HepG2 (cell line): ENCODE measurements around the gene MYL11. TPM values are rescaled to one million over a fixed set of nuclear protein-coding genes. Genes with fewer than 3 reads are reported as not detected.

Experiments
- AGO1 ChIP-seq: fragments of 200-400 bp; formaldehyde crosslinking; IDR thresholded peaks from 2 replicates; pipeline ENCODE4 v1.6.1; 2017; ENCODE audit warnings: mild to moderate bottlenecking, low read depth, low read length, moderate library complexity; ENCODE audit not compliant: poor library complexity, severe bottlenecking
- FOXK2 ChIP-seq: fragments of 450-650 bp; IDR thresholded peaks from 2 replicates; pipeline ENCODE4 v1.6.1; 2016
- HOXA5 ChIP-seq: sonication (generic); formaldehyde crosslinking; IDR thresholded peaks from 2 replicates; pipeline ENCODE4 v1.4.0; 2020; ENCODE audit warnings: missing genetic modification reagents
- JARID2 ChIP-seq: sonication (generic); formaldehyde crosslinking; IDR thresholded peaks from 2 replicates; pipeline ENCODE4 v1.8.1; 2023; ENCODE audit warnings: missing genetic modification reagents, inconsistent platforms; ENCODE audit not compliant: insufficient replicate concordance
- KDM1A ChIP-seq: IDR thresholded peaks from 2 replicates; pipeline ENCODE4 v1.6.1; 2016; ENCODE audit warnings: missing compliant biosample characterization
- KLF16 ChIP-seq, 2 experiments: sonication (generic) in 1 of 2; formaldehyde crosslinking in 1 of 2; IDR thresholded peaks; 2 replicates each; pipeline versions ENCODE4 v1.6.1 to v1.8.0; 2016 to 2023; ENCODE audit warnings: missing genetic modification reagents in 2 of 2, missing compliant biosample characterization in 1 of 2
- KLF9 ChIP-seq: IDR thresholded peaks from 2 replicates; pipeline ENCODE4 v1.6.1; 2016; ENCODE audit warnings: low read depth
- MIER3 ChIP-seq: IDR thresholded peaks from 2 replicates; pipeline ENCODE4 v1.6.1; 2016; ENCODE audit warnings: missing compliant biosample characterization, borderline replicate concordance
- NR2F1 ChIP-seq, 2 experiments: fragments of 450-650 bp in 1 of 2; formaldehyde crosslinking in 1 of 2; IDR thresholded peaks; 2 replicates each; pipeline versions ENCODE4 v1.5.0 to v1.6.1; 2016 to 2020; ENCODE audit warnings: mild to moderate bottlenecking in 1 of 2, missing compliant biosample characterization in 1 of 2, missing genetic modification reagents in 1 of 2, moderate library complexity in 1 of 2
- PRMT3 ChIP-seq: sonication (generic); formaldehyde crosslinking; IDR thresholded peaks from 2 replicates; pipeline ENCODE4 v1.8.1; 2022; ENCODE audit warnings: low read depth, mild to moderate bottlenecking, moderate library complexity, missing genetic modification reagents, borderline replicate concordance
- SNAPC2 ChIP-seq: sonication (generic); formaldehyde crosslinking; IDR thresholded peaks from 2 replicates; pipeline ENCODE4 v1.8.1; 2022; ENCODE audit warnings: mild to moderate bottlenecking, missing genetic modification reagents
- SNRNP70 ChIP-seq: fragments of 200-400 bp; formaldehyde crosslinking; IDR thresholded peaks from 2 replicates; pipeline ENCODE4 v1.6.1; 2017; ENCODE audit warnings: mild to moderate bottlenecking, low read depth, low read length, moderate library complexity
- ZNF256 ChIP-seq: sonication (generic); formaldehyde crosslinking; conservative IDR thresholded peaks from 2 replicates; pipeline ENCODE4 v1.4.0; 2020; ENCODE audit warnings: missing genetic modification reagents
- polyA plus RNA-seq, 8 experiments: library from polyadenylated mRNA; depleted of rRNA in 3 of 8; stranded (reverse) in 7 of 8; unstranded in 1 of 8; fragments of >200 nt; fragmentation: Illumina TruSeq in 4 of 8; extraction: Trizol in 4 of 8; gene quantifications; 2 replicates each; pipeline versions ENCODE4 v1.2.1 to v1.2.3, GENCODE V29; 2011 to 2016; ENCODE audit warnings: low read depth in 4 of 8, missing spikeins in 1 of 8, mixed read lengths in 1 of 8; ENCODE audit not compliant: insufficient read depth in 1 of 8
- total RNA-seq, 5 experiments: library from RNA; depleted of rRNA; stranded (reverse); fragments of >200 nt; fragmentation: Illumina TruSeq; extraction: Trizol; gene quantifications; 2 replicates each; pipeline ENCODE4 v1.2.3, GENCODE V29; 2016; ENCODE audit warnings: low read depth in 1 of 5
- TF ChIP-seq, protein P1 (sequence below): IDR thresholded peaks from 2 replicates; pipeline ENCODE4 v1.6.1; 2012; ENCODE audit warnings: inconsistent platforms
- TF ChIP-seq, protein P2 (sequence below): sonication (generic); formaldehyde crosslinking; IDR thresholded peaks from 2 replicates; pipeline ENCODE4 v1.4.0; 2020; ENCODE audit warnings: missing genetic modification reagents; ENCODE audit errors: not compliant biosample characterization
- TF ChIP-seq, protein P3 (sequence below): IDR thresholded peaks from 2 replicates; pipeline ENCODE4 v1.6.1; 2016; ENCODE audit warnings: mild to moderate bottlenecking, missing biosample characterization, missing genetic modification reagents
- TF ChIP-seq, protein P4 (sequence below): sonication (generic); formaldehyde crosslinking; IDR thresholded peaks from 2 replicates; pipeline ENCODE4 v1.4.0; 2020; ENCODE audit warnings: missing genetic modification reagents
- TF ChIP-seq, protein P5 (sequence below): sonication (generic); formaldehyde crosslinking; IDR thresholded peaks from 2 replicates; pipeline ENCODE4 v1.4.0; 2020; ENCODE audit warnings: missing genetic modification reagents
- TF ChIP-seq, protein P6 (sequence below): sonication (generic); formaldehyde crosslinking; IDR thresholded peaks from 2 replicates; pipeline ENCODE4 v1.4.0; 2020; ENCODE audit warnings: mild to moderate bottlenecking, missing genetic modification reagents, borderline replicate concordance

MYL11 gene
- total and polyA plus RNA-seq, 2 of the 13 experiments (the other 11 are each of a cell fraction or from before 2014, with no cell fraction given), result not detected

DNA sequence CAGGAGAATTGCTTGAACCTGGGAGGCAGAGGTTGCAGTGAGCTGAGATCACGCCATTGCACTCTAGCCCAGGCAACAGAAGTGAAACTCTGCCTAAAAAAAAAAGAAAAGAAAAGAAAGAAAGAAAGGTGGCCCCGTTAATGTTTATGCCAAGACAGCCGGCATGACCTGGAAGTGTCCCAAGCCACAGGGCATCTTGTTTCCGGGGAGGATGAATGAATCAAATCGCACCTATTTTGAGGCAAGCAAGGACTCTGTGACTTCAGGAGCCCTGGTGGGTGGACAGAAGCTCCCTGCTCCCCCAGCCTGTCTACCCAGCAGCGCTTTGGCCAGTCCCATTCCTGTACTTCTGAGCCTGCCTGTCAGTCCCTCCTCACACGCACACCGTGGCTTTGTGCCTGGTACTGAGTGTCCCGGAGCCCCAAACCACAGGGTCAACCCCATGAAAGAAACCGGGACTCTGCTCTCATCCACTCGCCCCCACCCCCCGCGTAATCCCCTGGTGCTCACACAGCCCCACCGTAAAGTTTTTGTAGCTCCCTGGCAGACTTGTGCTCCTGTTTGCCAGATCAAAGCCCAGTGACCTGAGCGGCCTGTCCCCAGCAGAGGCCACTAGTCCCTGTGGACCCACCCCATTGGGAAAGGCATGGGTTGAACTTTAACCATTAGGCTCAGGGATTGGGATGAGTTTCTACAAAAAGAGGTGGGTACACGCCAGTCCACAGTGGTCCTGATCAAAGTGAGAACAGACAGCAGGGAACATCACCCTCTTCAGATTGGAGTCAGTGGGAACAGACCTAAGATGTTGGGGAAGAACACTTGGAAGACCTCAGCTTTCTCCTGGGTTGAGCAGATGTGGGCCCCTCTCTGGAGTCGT lies 38.8 kb upstream of the MYL11 start (continued):
- TF ChIP-seq KDM1A (CRISPR knock-in tag), result 0 out of 2 replicates have a peak, but pooled peaks have one; percentile 25
- TF ChIP-seq NR2F1 (CRISPR knock-in tag; IDR thresholded peaks at IDR 0.05), result peak; percentile 68 to 75
- TF ChIP-seq, protein P1, sequence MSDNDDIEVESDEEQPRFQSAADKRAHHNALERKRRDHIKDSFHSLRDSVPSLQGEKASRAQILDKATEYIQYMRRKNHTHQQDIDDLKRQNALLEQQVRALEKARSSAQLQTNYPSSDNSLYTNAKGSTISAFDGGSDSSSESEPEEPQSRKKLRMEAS, result peak; percentile 46
- TF ChIP-seq, protein P2, sequence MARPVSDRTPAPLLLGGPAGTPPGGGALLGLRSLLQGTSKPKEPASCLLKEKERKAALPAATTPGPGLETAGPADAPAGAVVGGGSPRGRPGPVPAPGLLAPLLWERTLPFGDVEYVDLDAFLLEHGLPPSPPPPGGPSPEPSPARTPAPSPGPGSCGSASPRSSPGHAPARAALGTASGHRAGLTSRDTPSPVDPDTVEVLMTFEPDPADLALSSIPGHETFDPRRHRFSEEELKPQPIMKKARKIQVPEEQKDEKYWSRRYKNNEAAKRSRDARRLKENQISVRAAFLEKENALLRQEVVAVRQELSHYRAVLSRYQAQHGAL, result peak; percentile 47
- TF ChIP-seq FOXK2, result no peak
- TF ChIP-seq MIER3 (CRISPR knock-in tag), result peak; percentile 56; the same call in 1 of the 2 replicates
- 0 out of 2 replicates have a peak, but pooled peaks have one; percentile 63 for TF ChIP-seq KLF9 (CRISPR knock-in tag)
- no peak; the same call in 1 of the 2 replicates for TF ChIP-seq HOXA5 (CRISPR knock-in tag)
- TF ChIP-seq, protein P3, sequence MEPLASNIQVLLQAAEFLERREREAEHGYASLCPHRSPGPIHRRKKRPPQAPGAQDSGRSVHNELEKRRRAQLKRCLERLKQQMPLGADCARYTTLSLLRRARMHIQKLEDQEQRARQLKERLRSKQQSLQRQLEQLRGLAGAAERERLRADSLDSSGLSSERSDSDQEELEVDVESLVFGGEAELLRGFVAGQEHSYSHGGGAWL (CRISPR knock-in tag), result no peak; the same call in 1 of the 2 replicates
- TF ChIP-seq SNRNP70, result no peak
- peak in 1 of 2 experiments; percentile 62; a peak in 1 of 4 replicates for TF ChIP-seq KLF16 (CRISPR knock-in tag; IDR thresholded peaks at IDR 0.05)
- TF ChIP-seq, protein P4, sequence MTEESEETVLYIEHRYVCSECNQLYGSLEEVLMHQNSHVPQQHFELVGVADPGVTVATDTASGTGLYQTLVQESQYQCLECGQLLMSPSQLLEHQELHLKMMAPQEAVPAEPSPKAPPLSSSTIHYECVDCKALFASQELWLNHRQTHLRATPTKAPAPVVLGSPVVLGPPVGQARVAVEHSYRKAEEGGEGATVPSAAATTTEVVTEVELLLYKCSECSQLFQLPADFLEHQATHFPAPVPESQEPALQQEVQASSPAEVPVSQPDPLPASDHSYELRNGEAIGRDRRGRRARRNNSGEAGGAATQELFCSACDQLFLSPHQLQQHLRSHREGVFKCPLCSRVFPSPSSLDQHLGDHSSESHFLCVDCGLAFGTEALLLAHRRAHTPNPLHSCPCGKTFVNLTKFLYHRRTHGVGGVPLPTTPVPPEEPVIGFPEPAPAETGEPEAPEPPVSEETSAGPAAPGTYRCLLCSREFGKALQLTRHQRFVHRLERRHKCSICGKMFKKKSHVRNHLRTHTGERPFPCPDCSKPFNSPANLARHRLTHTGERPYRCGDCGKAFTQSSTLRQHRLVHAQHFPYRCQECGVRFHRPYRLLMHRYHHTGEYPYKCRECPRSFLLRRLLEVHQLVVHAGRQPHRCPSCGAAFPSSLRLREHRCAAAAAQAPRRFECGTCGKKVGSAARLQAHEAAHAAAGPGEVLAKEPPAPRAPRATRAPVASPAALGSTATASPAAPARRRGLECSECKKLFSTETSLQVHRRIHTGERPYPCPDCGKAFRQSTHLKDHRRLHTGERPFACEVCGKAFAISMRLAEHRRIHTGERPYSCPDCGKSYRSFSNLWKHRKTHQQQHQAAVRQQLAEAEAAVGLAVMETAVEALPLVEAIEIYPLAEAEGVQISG (CRISPR knock-in tag), result peak; percentile 77
- TF ChIP-seq PRMT3 (CRISPR knock-in tag), result peak; percentile 32; the same call in 1 of the 2 replicates
- peak; percentile 77; the same call in 1 of the 2 replicates for TF ChIP-seq SNAPC2 (CRISPR knock-in tag)
- TF ChIP-seq AGO1, result no peak
- TF ChIP-seq, protein P5, sequence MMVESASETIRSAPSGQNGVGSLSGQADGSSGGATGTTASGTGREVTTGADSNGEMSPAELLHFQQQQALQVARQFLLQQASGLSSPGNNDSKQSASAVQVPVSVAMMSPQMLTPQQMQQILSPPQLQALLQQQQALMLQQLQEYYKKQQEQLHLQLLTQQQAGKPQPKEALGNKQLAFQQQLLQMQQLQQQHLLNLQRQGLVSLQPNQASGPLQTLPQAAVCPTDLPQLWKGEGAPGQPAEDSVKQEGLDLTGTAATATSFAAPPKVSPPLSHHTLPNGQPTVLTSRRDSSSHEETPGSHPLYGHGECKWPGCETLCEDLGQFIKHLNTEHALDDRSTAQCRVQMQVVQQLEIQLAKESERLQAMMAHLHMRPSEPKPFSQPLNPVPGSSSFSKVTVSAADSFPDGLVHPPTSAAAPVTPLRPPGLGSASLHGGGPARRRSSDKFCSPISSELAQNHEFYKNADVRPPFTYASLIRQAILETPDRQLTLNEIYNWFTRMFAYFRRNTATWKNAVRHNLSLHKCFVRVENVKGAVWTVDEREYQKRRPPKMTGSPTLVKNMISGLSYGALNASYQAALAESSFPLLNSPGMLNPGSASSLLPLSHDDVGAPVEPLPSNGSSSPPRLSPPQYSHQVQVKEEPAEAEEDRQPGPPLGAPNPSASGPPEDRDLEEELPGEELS, result peak; percentile 61
- TF ChIP-seq JARID2, result no peak
- TF ChIP-seq, protein P6, sequence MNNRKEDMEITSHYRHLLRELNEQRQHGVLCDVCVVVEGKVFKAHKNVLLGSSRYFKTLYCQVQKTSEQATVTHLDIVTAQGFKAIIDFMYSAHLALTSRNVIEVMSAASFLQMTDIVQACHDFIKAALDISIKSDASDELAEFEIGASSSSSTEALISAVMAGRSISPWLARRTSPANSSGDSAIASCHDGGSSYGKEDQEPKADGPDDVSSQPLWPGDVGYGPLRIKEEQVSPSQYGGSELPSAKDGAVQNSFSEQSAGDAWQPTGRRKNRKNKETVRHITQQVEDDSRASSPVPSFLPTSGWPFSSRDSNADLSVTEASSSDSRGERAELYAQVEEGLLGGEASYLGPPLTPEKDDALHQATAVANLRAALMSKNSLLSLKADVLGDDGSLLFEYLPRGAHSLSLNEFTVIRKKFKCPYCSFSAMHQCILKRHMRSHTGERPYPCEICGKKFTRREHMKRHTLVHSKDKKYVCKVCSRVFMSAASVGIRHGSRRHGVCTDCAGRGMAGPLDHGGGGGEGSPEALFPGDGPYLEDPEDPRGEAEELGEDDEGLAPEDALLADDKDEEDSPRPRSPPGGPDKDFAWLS (CRISPR knock-in tag), result no peak
- peak; percentile 65; the same call in 1 of the 2 replicates for TF ChIP-seq ZNF256 (CRISPR knock-in tag)
